HG03139 (cell line): Measurements from ENCODE around the gene C11orf42.

Experiments used
- ATAC-seq: cut with Tn5 transposase; IDR thresholded peaks from one replicate; pipeline ENCODE4 v1.9.1; 2021; ENCODE audit not compliant: unreplicated experiment

C11orf42 gene

DNA sequence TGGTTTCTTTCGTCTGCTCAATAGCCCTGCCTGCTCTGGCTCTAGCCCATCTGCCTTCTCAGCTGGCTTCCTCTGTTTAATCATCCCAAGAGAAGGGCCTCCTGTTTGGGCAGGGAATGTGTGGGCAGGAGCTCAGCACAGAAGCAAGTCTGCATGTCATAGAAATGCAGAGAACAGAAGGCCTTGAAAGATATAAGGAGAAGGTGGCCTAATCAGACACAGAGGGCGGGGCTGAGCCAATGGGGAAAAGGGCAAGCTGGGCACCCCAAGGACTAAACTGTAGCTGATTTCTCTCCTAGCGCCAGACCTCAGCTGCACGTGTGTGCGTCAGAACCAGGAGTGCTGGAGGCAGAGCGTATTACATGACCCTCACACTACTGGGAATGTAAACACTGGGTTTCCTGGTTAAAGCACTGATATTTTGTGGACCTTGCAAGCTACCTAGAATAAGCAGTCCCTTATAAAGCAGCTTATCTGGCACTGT lies 46.7 kb downstream of the C11orf42 start:
- ATAC-seq = no peak

DNA sequence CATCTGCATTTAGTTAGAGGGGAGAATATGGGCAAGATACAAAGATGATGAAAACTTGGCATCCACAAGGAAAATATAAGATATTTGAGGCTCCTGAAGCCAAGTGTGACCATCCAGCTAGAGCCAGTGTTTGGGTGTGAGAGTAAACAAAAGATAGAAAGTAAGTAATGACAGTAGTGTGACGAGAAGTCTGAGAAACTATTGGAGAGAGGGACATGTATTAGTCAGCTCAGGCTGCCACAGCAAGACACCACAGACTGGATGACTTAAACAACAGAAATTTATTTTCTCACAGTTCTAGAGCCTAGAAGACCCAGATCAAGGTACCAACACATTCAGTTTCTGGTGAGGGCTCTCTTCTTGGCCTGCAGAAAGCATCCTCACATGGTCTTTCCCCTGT lies 47.8 kb downstream of the C11orf42 start:
- no peak for ATAC-seq

DNA sequence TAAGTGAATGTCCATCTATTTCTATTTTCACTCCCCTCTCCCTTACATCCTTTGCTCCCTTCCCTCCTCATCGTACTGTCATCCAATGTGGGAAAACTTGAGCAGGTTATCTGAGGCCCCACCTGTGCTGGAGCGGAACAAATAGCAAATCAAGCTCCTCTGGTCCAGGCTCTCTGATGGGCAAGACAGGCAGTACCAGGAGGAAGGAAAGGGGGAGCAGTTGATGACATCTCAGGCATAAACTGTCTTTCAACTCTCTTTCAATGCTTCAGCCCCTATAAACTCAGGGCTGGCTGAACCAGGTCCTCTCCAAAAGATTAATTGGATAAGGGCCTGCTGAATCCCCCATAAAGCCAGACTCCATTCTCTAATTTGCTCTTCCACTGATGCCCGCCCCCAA lies 52.8 kb downstream of the C11orf42 start:
- no peak for ATAC-seq

DNA sequence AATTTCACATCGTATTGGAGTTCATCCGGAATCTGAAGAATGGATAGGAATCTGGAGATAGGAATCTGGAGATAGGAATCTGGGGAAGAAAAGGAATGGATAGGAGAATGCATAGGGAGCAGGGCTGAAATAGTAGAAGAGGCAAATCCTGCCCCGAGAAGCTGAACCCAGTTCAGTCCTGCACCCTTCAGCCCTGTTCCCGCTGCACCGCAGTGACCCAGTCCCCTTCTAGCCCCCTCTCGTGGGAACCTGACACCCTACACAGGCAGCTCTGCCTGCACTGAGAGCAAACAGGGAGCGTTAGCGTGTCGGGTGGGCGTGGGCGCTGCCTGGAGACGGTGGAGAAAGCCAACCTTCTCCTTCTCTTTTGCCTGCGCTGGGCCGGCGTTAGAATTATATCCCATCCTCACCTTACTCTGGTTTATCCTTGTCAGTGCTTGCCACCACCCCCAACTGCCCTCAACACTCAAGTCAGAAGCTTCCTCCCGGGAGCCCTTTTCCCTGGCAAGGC lies 53.3 kb downstream of the C11orf42 start:
- ATAC-seq = no peak

DNA sequence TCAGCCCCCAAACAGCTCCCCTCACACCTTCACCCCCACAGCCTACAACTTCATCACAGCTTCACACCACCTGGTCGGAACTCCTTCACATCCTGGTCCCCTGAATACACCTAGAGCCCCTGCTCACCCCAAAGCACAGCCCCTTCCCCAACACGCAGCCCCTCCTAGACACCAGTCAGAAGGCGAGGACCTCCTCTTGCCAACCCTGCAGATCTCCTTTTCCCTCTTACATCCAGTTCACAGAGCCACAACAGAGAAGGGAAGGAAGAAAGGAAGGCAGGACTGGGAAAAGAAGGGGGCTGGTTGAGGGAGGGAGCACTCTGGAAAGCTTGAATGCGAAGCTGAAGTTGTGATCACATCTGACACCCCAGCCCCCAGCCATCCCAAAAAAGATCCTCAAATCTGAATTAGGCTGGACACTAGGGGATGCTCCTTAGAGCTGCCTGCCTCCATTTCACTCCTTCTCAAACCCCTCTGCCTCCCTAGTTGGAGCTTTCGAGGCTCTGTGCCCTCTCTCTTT lies 54.9 kb downstream of the C11orf42 start:
- ATAC-seq = no peak
